Pancreas (tissue), 10 donors: Measurements from ENCODE around the gene KCNK18. TPM values are rescaled to one million over a fixed set of nuclear protein-coding genes. Genes with fewer than 3 reads are reported as not detected.

ENCODE experiments used
- ATAC-seq, 4 donors: fragments of 200-7000 bp; cut with Tn5 transposase; one replicate each; pipeline versions ENCODE4 v1.8.0 to v1.9.1; 2020; ENCODE audit warnings: mild to moderate bottlenecking in 4 of 4, moderate library complexity in 4 of 4
- DNase-seq, 6 donors: peaks; one replicate each; pipeline ENCODE4 v3.0.0-alpha.2; 2020
- FAIRE-seq: peaks from 2 replicates; lab custom pipeline; 2012; peaks lifted over from hg19 to GRCh38; lab: Jason Lieb, UNC
- H3K27ac ChIP-seq, 4 donors: fragments of 200-600 bp; sonication (generic); 1 replicate in 3 of 4; 2 replicates in 1 of 4; pipeline versions ENCODE4 v1.5.0 to v1.8.0; 2020
- H3K27me3 ChIP-seq, 4 donors: fragments of 200-600 bp; one replicate each; pipeline ENCODE4 v1.8.0; 2021
- H3K36me3 ChIP-seq, 3 donors: fragments of 200-600 bp; sonication (generic) in 1 of 3; one replicate each; pipeline versions ENCODE4 v1.5.0 to v1.8.0; 2020 to 2021
- H3K4me1 ChIP-seq, 3 donors: fragments of 200-600 bp; one replicate each; pipeline ENCODE4 v1.8.0; 2021
- H3K4me3 ChIP-seq, 4 donors: fragments of 200-600 bp; sonication (generic) in 2 of 4; one replicate each; pipeline versions ENCODE4 v1.5.0 to v1.8.0; 2020 to 2021
- H3K9me3 ChIP-seq, 4 donors: fragments of 200-600 bp; one replicate each; pipeline ENCODE4 v1.8.0; 2021
- WGBS, 2 donors: extraction: QIAGEN DNeasy Blood & Tissue Kit; methylation state at CpG; one replicate each; pipeline ENCODE4 v1.1.7; 2013; 5-methylcytosine and 5-hydroxymethylcytosine counted together
- intact Hi-C, 3 donors: fragments of 100-400 bp; cut with DNase I; formaldehyde crosslinking; loops; one replicate each; pipeline versions ENCODE4 v1.11.1 to v1.14.2; 2022
- microRNA-seq, 2 donors: library from miRNA; unstranded; fragments of <30 nt; microRNA quantifications; one replicate each; pipeline versions ENCODE4 to v1.1.0, GENCODE V29; 2019 to 2020
- polyA plus RNA-seq, 2 donors: library from polyadenylated mRNA; stranded (reverse); fragments of 200-250 nt; gene quantifications; one replicate each; pipeline ENCODE4 v1.2.3, GENCODE V29; 2013
- total RNA-seq, 6 donors: library from RNA; stranded (reverse); fragmentation: NEBNext Ultra II Directional in 4 of 6; extraction: Animal tissue kit (Norgen Biotek cat#: 25700) in 4 of 6; gene quantifications; one replicate each; pipeline versions ENCODE4 v1.2.1 to v1.2.4, GENCODE V29; 2021 to 2023
- TF ChIP-seq, protein P1 (sequence below), 4 donors: fragments of 200-600 bp; sonication (generic) in 3 of 4; IDR thresholded peaks; one replicate each; pipeline versions ENCODE4 v1.5.0 to v1.8.0; 2021; ENCODE audit warnings: antibody characterized with exemption in 4 of 4
- donor health status: healthy with polysubstance abuse.
- donor health status: DM: no; HTN: no; CAD: no; lungs with moderate emphysema.
- donor health status: DM: no; HTN: no; CAD: no.
- donor health status: control.
- donor health status: control.
- donor health status: Bipolar disorder and iron deficiency.
- donor health status: DM: yes; HTN: yes; CAD: no.
- donor health status: DM: no; HTN: no; CAD: no.
- donor health status: DM: no; HTN: no; CAD: no.
- donor health status: DM: yes; HTN: yes; CAD: no.

Gene KCNK18
- total and polyA plus RNA-seq, 8 donors, result not detected

DNA sequence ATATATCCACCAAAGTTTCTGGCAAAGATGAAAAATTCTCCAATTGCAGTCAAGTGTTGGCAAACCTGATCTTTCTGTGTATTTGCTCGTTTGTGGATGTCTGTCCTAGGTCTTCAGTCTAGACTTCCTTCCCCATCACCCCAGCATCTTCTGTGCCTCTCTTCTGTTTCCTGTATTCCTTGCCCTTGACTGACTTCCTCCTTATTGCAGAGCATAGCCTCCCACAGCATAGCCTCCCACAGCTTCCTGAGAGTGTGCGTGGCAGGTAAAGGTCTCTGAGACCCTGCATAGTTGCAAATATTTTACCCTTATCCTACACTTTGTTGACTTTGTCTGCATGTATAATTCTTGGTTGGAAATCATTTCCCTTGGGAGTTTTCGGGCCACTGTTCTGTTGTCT, 62.0 kb downstream of the KCNK18 start:
- FAIRE-seq, result no peak
- WGBS, 2 donors, result 64 to 75% methylated on average over 3 of the region's 3 CpGs

More for the DNA sequence above, 62.0 kb downstream of the KCNK18 start:
- intact Hi-C loops, result no loop called here
- DNase-seq (no peak), ATAC-seq (no peak)
- TF ChIP-seq, protein P1, sequence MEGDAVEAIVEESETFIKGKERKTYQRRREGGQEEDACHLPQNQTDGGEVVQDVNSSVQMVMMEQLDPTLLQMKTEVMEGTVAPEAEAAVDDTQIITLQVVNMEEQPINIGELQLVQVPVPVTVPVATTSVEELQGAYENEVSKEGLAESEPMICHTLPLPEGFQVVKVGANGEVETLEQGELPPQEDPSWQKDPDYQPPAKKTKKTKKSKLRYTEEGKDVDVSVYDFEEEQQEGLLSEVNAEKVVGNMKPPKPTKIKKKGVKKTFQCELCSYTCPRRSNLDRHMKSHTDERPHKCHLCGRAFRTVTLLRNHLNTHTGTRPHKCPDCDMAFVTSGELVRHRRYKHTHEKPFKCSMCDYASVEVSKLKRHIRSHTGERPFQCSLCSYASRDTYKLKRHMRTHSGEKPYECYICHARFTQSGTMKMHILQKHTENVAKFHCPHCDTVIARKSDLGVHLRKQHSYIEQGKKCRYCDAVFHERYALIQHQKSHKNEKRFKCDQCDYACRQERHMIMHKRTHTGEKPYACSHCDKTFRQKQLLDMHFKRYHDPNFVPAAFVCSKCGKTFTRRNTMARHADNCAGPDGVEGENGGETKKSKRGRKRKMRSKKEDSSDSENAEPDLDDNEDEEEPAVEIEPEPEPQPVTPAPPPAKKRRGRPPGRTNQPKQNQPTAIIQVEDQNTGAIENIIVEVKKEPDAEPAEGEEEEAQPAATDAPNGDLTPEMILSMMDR (IDR thresholded peaks at IDR 0.05), result no peak
- Histone ChIP-seq H3K4me3 (no peak overlapping the region), H3K36me3 (no peaks in the 10 kb centered on the region), H3K4me1 (peaks cover 0 to 4% (median 0%) of the 10 kb centered on the region in 3 donors), H3K9me3 (no peaks in the 10 kb centered on the region), H3K27ac (no peak overlapping the region), H3K27me3 (no peaks in the 10 kb centered on the region)

Small RNA genes lying within 50 kb of the gene (microRNA-seq; reads per million reads assigned to microRNA genes)
- 0 reads per million in 2 donors for gene MIR3663

Other genes with a start within 250 kb of the KCNK18 start
- 10 to 100 TPM; 17.3 to 31.6 (median 24.3) TPM for gene SHTN1, start 192.3 kb upstream of the KCNK18 start, total RNA-seq
- gene SHTN1, start 192.3 kb upstream of the KCNK18 start, polyA plus RNA-seq, result 10 to 100 TPM; 12.7 to 17.3 TPM
- not detected for gene VAX1, start 59.2 kb upstream of the KCNK18 start, total RNA-seq
- gene VAX1, start 59.2 kb upstream of the KCNK18 start, polyA plus RNA-seq, result not detected
- 1 to 10 TPM in 3 of 6 donors, under 1 TPM in 3; 0.39 to 2.4 (median 1.1) TPM for gene SLC18A2, start 43.6 kb downstream of the KCNK18 start, total RNA-seq
- gene SLC18A2, start 43.6 kb downstream of the KCNK18 start, polyA plus RNA-seq, result 10 to 100 TPM in 1 of 2 donors, 1 to 10 TPM in 1; 5.9 to 25.5 TPM
- gene PDZD8, start 178.0 kb downstream of the KCNK18 start, total RNA-seq, result 10 to 100 TPM; 29.4 to 55.9 (median 42.9) TPM
- 1 to 10 TPM; 4.6 to 7.6 TPM for gene PDZD8, start 178.0 kb downstream of the KCNK18 start, polyA plus RNA-seq